Panc1 (cell line): Measurements from ENCODE around the gene PLCB4. TPM values are rescaled to one million over a fixed set of nuclear protein-coding genes. Genes with fewer than 3 reads are reported as not detected.

Experiments used
- ATAC-seq: fragments of 200-7000 bp; cut with Tn5 transposase; 2 replicates; pipeline ENCODE4 v1.9.1; 2020; ENCODE audit warnings: mild to moderate bottlenecking, moderate library complexity
- BruUV-seq: library from RNA; stranded (reverse); fragments of 400-500 nt; replicated peaks from 2 replicates; lab custom pipeline; 2021; lab: Mats Ljungman, UMichigan
- CTCF ChIA-PET: fragments of 300-600 bp; sonication (Branson Sonifier 250); formaldehyde crosslinking; loops from one replicate; lab custom pipeline; 2022; ENCODE audit warnings: antibody characterized with exemption; lab: Charles Lee
- POLR2A ChIA-PET: fragments of 300-600 bp; sonication (Branson Sonifier 250); formaldehyde crosslinking; loops from one replicate; lab custom pipeline; 2022; ENCODE audit warnings: antibody characterized with exemption; lab: Charles Lee
- DNase-seq: peaks from one replicate; pipeline ENCODE4 v3.0.0-alpha.2; 2010; ENCODE audit warnings: low read depth, low spot score
- H3K27ac ChIP-seq: 2 replicates; pipeline ENCODE4 v1.5.1; 2011; ENCODE audit warnings: mild to moderate bottlenecking, low read length, inconsistent platforms
- H3K27me3 ChIP-seq: fragments of 200-500 bp; sonication (Bioruptor generic); 2 replicates; pipeline ENCODE4 v1.6.0; 2014; ENCODE audit warnings: low read length, inconsistent platforms; ENCODE audit not compliant: control insufficient read depth, insufficient read depth
- H3K36me3 ChIP-seq: fragments of 200-500 bp; sonication (Bioruptor generic); 2 replicates; pipeline ENCODE4 v1.5.1; 2014; ENCODE audit warnings: inconsistent platforms, mild to moderate bottlenecking, low read length, moderate library complexity; ENCODE audit not compliant: control insufficient read depth, insufficient read depth
- H3K4me1 ChIP-seq: 2 replicates; pipeline ENCODE4 v1.5.1; 2011; ENCODE audit warnings: inconsistent platforms, mild to moderate bottlenecking, low read length, moderate library complexity; ENCODE audit not compliant: control insufficient read depth, insufficient read depth
- H3K4me3 ChIP-seq, 2 experiments: 2 replicates each; pipeline ENCODE4 v1.5.1; 2011 to 2012; ENCODE audit warnings: low read depth in 2 of 2, low read length in 2 of 2, mild to moderate bottlenecking in 2 of 2, inconsistent platforms in 1 of 2, moderate library complexity in 1 of 2
- H3K9me3 ChIP-seq: fragments of 200-500 bp; sonication (Bioruptor generic); 2 replicates; pipeline ENCODE4 v1.5.1; 2014; ENCODE audit warnings: low read depth, mild to moderate bottlenecking, inconsistent platforms, low read length, moderate library complexity; ENCODE audit not compliant: control insufficient read depth, insufficient read depth
- CTCF ChIP-seq: fragments of 450-650 bp; IDR thresholded peaks from 2 replicates; pipeline ENCODE4 v1.5.1; 2017; ENCODE audit warnings: mild to moderate bottlenecking
- POLR2AphosphoS5 ChIP-seq: IDR thresholded peaks from 2 replicates; pipeline ENCODE4 v1.6.1; 2012; ENCODE audit warnings: mild to moderate bottlenecking, low read depth, low read length, moderate library complexity
- REST ChIP-seq, 2 experiments: IDR thresholded peaks; 2 replicates each; pipeline ENCODE4 v1.6.1; 2011 to 2012; ENCODE audit warnings: low read depth in 2 of 2, control low read depth in 1 of 2, low read length in 1 of 2, mild to moderate bottlenecking in 1 of 2, moderate library complexity in 1 of 2; ENCODE audit not compliant: insufficient read depth in 1 of 2
- SIN3A ChIP-seq: IDR thresholded peaks from 2 replicates; pipeline ENCODE4 v1.6.1; 2012; ENCODE audit warnings: low read depth, mild to moderate bottlenecking, low read length, moderate library complexity, borderline replicate concordance; ENCODE audit not compliant: insufficient read depth
- TCF7L2 ChIP-seq: IDR thresholded peaks from 2 replicates; pipeline ENCODE4 v1.6.1; 2011; ENCODE audit warnings: mild to moderate bottlenecking, low read depth, low read length, inconsistent platforms
- in situ Hi-C: cut with HindIII; loops from 2 replicates; pipeline ENCODE4 v1.10.0; 2016; ENCODE audit warnings: low sequenced_read_pairs, low pct_unique_long_range_greater_than_20kb
- intact Hi-C: fragments of 100-400 bp; cut with micrococcal nuclease; formaldehyde crosslinking; loops from one replicate; pipeline ENCODE4 v1.10.0; 2022; ENCODE audit not compliant: unreplicated experiment
- total RNA-seq: library from RNA; stranded (reverse); gene quantifications from one replicate; pipeline ENCODE4 v1.2.1, GENCODE V29; 2021; ENCODE audit not compliant: unreplicated experiment

The PLCB4 gene
- total RNA-seq, 1 experiment from 2014 or later: 1.5 TPM

DNA sequence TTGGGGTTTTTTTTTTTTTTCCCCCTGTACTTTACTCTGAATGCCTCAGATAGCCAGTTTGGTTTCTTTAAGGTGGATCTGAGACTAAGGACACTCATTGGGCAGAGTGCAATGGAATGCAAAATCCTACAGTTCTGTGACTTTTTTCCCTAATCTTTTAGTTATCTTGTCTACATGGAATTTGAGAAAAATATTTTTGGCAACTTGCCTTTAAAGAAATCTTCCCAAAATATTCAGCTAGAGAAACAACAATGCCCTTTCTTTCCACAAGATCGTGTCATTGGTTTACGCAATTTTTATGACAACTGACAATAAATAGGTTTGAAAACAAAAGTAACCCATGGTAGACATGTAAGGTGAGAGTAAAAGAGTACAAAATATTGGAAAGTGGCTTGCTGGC, 273.8 kb downstream of the PLCB4 start:
- ChIA-PET POLR2A (no interaction called here), CTCF (no interaction called here)
- no TSS peak for BruUV-seq
- in situ Hi-C loops (no loop called here), intact Hi-C loops (no loop called here)
- Histone ChIP-seq H3K4me1 (no peaks in the 10 kb centered on the region), H3K36me3 (no peaks in the 10 kb centered on the region; the same call in 1 of the 2 replicates), H3K4me3 (no peak overlapping the region), H3K27ac (no peak overlapping the region), H3K27me3 (no peaks in the 10 kb centered on the region), H3K9me3 (no peaks in the 10 kb centered on the region)
- DNase-seq (no peak), ATAC-seq (no peak)
- TF ChIP-seq SIN3A (no peak), CTCF (no peak), POLR2AphosphoS5 (no peak), REST (IDR thresholded peaks at IDR 0.05; ENCODE audit: insufficient read depth in 1 of 2, low read depth in 2 of 2, low read length in 1 of 2) (no peak), TCF7L2 (no peak)

- H3K36me3 ChIP-seq: no peaks in the 10 kb centered on the region; the same call in 1 of the 2 replicates
- ChIA-PET CTCF (no interaction called here), POLR2A (no interaction called here)
- H3K9me3 ChIP-seq: no peaks in the 10 kb centered on the region
- H3K27ac ChIP-seq: no peak overlapping the region
- H3K4me3 ChIP-seq: no peak overlapping the region
- BruUV-seq: no TSS peak
- no peaks in the 10 kb centered on the region for H3K27me3 ChIP-seq
- TF ChIP-seq CTCF (no peak), TCF7L2 (no peak), POLR2AphosphoS5 (no peak), REST (IDR thresholded peaks at IDR 0.05; ENCODE audit: insufficient read depth in 1 of 2, low read depth in 2 of 2, low read length in 1 of 2) (no peak), SIN3A (no peak)
- in situ Hi-C loops (no loop called here), intact Hi-C loops (no loop called here)
- H3K4me1 ChIP-seq: no peaks in the 10 kb centered on the region
- no peak for ATAC-seq
- no peak for DNase-seq
Measured at GRCh38 chr20:9344083-9344920, 275.4 kb downstream of the PLCB4 start.
